GM23248 (cell line): ENCODE results near the gene STRADB.

Source experiments
- EZH2 ChIP-seq: fragments of 200-600 bp; sonication (generic); IDR thresholded peaks from 2 replicates; pipeline ENCODE4 v1.6.1; 2018; ENCODE audit warnings: antibody characterized with exemption, mild to moderate bottlenecking; ENCODE audit not compliant: insufficient read depth, poor library complexity, severe bottlenecking
- EZH2phosphoT487 ChIP-seq: fragments of 200-600 bp; sonication (generic); IDR thresholded peaks from 2 replicates; pipeline ENCODE4 v1.6.1; 2018; ENCODE audit warnings: antibody characterized with exemption, moderate library complexity, mild to moderate bottlenecking, low read depth; ENCODE audit not compliant: insufficient read depth

DNA sequence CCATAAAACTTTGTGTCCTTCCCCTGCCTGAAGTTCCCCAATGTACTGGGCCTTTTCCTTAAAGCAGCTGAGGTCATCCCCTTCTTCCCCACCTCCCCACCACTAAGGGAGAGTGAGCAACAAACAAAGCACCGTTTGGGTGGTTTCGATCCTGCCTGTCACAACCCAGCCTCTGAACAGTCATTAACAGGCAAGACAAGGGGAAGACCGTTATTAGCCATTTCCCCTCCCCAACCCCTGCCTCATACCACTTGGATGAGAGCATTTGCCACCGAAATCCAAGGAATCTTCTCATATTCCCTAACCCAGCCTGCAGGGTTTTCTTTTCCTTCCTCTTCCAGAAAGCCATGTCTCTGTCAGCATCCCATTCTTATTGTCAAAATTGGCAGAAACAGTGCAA lies 65.6 kb downstream of the STRADB start:
- no peak for TF ChIP-seq EZH2
- TF ChIP-seq EZH2phosphoT487: no peak
